Caco-2 (cell line): ENCODE data around the gene FBN3. TPM values are rescaled to one million over a fixed set of nuclear protein-coding genes. Genes with fewer than 3 reads are reported as not detected.

Experiments used
- BruUV-seq: library from RNA; stranded (reverse); fragments of 400-500 nt; replicated peaks from 2 replicates; lab custom pipeline; 2021; lab: Mats Ljungman, UMichigan
- CTCF ChIA-PET: fragments of 300-600 bp; sonication (Branson Sonifier 250); formaldehyde crosslinking; loops from one replicate; lab custom pipeline; 2022; ENCODE audit warnings: antibody characterized with exemption; lab: Charles Lee
- POLR2A ChIA-PET: fragments of 300-600 bp; sonication (Branson Sonifier 250); formaldehyde crosslinking; loops from one replicate; lab custom pipeline; 2022; ENCODE audit warnings: antibody characterized with exemption; lab: Charles Lee
- DNase-seq, 2 experiments: peaks; one replicate each; pipeline versions ENCODE4 v3.0.0 to v3.0.0-alpha.2; 2020 to 2022
- H3K27me3 ChIP-seq: replicated peaks from 2 replicates; pipeline ENCODE4 v1.6.0; 2011; ENCODE audit warnings: low read length; ENCODE audit not compliant: control insufficient read depth, insufficient read depth
- H3K36me3 ChIP-seq: 2 replicates; pipeline ENCODE4 v1.5.1; 2011; ENCODE audit warnings: low read length; ENCODE audit not compliant: control insufficient read depth, insufficient read depth
- H3K4me1 ChIP-seq: fragments of 250-450 bp; sonication (Bioruptor Pico); 2 replicates; pipeline ENCODE4 v1.5.1; 2020; ENCODE audit warnings: mild to moderate bottlenecking
- H3K4me3 ChIP-seq: 2 replicates; pipeline ENCODE4 v1.5.1; 2011; ENCODE audit warnings: low read depth, mild to moderate bottlenecking, control low read depth, low read length
- H3K9me3 ChIP-seq: fragments of 250-450 bp; sonication (Bioruptor Pico); 2 replicates; pipeline ENCODE4 v1.5.1; 2020; ENCODE audit warnings: mild to moderate bottlenecking, moderate library complexity
- H3K27ac Mint-ChIP-seq: one replicate; pipeline ENCODE4 v1.8.0; 2022; ENCODE audit warnings: mixed read lengths; ENCODE audit not compliant: unreplicated experiment
- H3K27me3 Mint-ChIP-seq: one replicate; pipeline ENCODE4 v1.8.0; 2022; ENCODE audit warnings: mixed read lengths; ENCODE audit not compliant: insufficient read depth, unreplicated experiment
- H3K36me3 Mint-ChIP-seq: one replicate; pipeline ENCODE4 v1.8.0; 2022; ENCODE audit warnings: mild to moderate bottlenecking, mixed read lengths; ENCODE audit not compliant: insufficient read depth, unreplicated experiment
- H3K4me1 Mint-ChIP-seq: one replicate; pipeline ENCODE4 v1.8.0; 2022; ENCODE audit warnings: low read depth, mixed read lengths; ENCODE audit not compliant: unreplicated experiment
- H3K4me3 Mint-ChIP-seq: one replicate; pipeline ENCODE4 v1.8.0; 2022; ENCODE audit warnings: mild to moderate bottlenecking, moderate library complexity, mixed read lengths; ENCODE audit not compliant: unreplicated experiment
- H3K9me3 Mint-ChIP-seq: one replicate; pipeline ENCODE4 v1.8.0; 2022; ENCODE audit warnings: mixed read lengths; ENCODE audit not compliant: unreplicated experiment
- intact Hi-C: fragments of 100-400 bp; cut with micrococcal nuclease; formaldehyde crosslinking; loops from one replicate; pipeline ENCODE4 v1.10.0; 2022; ENCODE audit not compliant: unreplicated experiment
- total RNA-seq: library from RNA; stranded (reverse); gene quantifications from 2 replicates; pipeline ENCODE4 v1.2.3, GENCODE V29; 2022
- TF ChIP-seq, protein P1 (sequence below), 2 experiments: fragments of 200-600 bp in 1 of 2; IDR thresholded peaks; 1 replicate in 1 of 2; 2 replicates in 1 of 2; pipeline versions ENCODE4 v1.5.1 to v1.8.0; 2011 to 2022; ENCODE audit warnings: antibody characterized with exemption in 1 of 2, control low read depth in 1 of 2, inconsistent platforms in 1 of 2, low read depth in 1 of 2, low read length in 1 of 2, mild to moderate bottlenecking in 1 of 2, moderate library complexity in 1 of 2; ENCODE audit not compliant: insufficient read depth in 1 of 2, severe bottlenecking in 1 of 2, unreplicated experiment in 1 of 2

The FBN3 gene
- total RNA-seq, 1 experiment from 2014 or later = 16.4 TPM

DNA sequence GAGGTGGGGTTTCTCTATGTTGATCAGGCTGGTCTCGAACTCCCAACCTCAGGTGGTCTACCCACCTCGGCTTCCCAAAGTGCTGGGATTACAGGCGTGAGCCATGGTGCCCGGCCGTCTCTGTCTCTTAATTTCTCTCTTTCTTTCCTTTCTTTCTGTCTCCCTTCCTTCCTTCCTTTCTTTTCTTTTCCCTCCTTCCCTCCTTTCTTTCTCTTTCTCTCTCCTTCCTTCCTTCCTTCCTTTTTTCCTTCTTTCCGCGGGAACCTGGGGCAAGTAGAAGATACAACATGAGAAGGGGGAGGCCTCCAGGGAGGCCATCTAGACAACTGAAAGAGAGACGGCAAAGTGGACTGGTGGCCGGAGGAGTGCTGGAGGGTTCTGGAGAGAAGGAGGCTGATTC is 128.7 kb downstream of the FBN3 start:
- H3K4me3 ChIP-seq = no peak overlapping the region
- H3K36me3 ChIP-seq = no peaks in the 10 kb centered on the region
- DNase-seq = no peak
- no peak overlapping the region for H3K4me3 Mint-ChIP-seq
- no peaks in the 10 kb centered on the region for H3K9me3 Mint-ChIP-seq
- peaks cover 14% of the 10 kb centered on the region for H3K36me3 Mint-ChIP-seq
- peaks cover 13% of the 10 kb centered on the region for H3K4me1 ChIP-seq
- H3K27me3 Mint-ChIP-seq = no peaks in the 10 kb centered on the region
- H3K27me3 ChIP-seq = no peaks in the 10 kb centered on the region
- peaks cover 12% of the 10 kb centered on the region for H3K4me1 Mint-ChIP-seq
- TF ChIP-seq, protein P1, sequence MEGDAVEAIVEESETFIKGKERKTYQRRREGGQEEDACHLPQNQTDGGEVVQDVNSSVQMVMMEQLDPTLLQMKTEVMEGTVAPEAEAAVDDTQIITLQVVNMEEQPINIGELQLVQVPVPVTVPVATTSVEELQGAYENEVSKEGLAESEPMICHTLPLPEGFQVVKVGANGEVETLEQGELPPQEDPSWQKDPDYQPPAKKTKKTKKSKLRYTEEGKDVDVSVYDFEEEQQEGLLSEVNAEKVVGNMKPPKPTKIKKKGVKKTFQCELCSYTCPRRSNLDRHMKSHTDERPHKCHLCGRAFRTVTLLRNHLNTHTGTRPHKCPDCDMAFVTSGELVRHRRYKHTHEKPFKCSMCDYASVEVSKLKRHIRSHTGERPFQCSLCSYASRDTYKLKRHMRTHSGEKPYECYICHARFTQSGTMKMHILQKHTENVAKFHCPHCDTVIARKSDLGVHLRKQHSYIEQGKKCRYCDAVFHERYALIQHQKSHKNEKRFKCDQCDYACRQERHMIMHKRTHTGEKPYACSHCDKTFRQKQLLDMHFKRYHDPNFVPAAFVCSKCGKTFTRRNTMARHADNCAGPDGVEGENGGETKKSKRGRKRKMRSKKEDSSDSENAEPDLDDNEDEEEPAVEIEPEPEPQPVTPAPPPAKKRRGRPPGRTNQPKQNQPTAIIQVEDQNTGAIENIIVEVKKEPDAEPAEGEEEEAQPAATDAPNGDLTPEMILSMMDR (IDR thresholded peaks at IDR 0.05; ENCODE audit: insufficient read depth in 1 of 2, low read depth in 1 of 2, low read length in 1 of 2, severe bottlenecking in 1 of 2, unreplicated experiment in 1 of 2) = no peak
- POLR2A ChIA-PET = no interaction called here
- no TSS peak for BruUV-seq
- CTCF ChIA-PET = no interaction called here
- H3K9me3 ChIP-seq = no peaks in the 10 kb centered on the region
- H3K27ac Mint-ChIP-seq = no peak overlapping the region
- intact Hi-C loops = no loop called here

GRCh38 chr19:8017808-8018207 is 131.6 kb downstream of the FBN3 start:
- BruUV-seq = no TSS peak
- no peaks in the 10 kb centered on the region for H3K27me3 ChIP-seq
- Mint-ChIP-seq H3K27me3 (no peaks in the 10 kb centered on the region), H3K9me3 (no peaks in the 10 kb centered on the region), H3K4me3 (no peak overlapping the region), H3K4me1 (peaks cover 8% of the 10 kb centered on the region), H3K27ac (peak overlapping the region; percentile 28), H3K36me3 (peaks cover 14% of the 10 kb centered on the region)
- ChIA-PET POLR2A (no interaction called here), CTCF (no interaction called here)
- H3K36me3 ChIP-seq = no peaks in the 10 kb centered on the region
- no peak for DNase-seq
- no peak overlapping the region for H3K4me3 ChIP-seq
- intact Hi-C loops = no loop called here
- TF ChIP-seq, protein P1 (IDR thresholded peaks at IDR 0.05; ENCODE audit: insufficient read depth in 1 of 2, low read depth in 1 of 2, low read length in 1 of 2, severe bottlenecking in 1 of 2, unreplicated experiment in 1 of 2) = peak; percentile 31 to 50
- 0 out of 2 replicates have a peak, but pooled peaks cover 6% of the 10 kb centered on the region for H3K4me1 ChIP-seq
- no peaks in the 10 kb centered on the region for H3K9me3 ChIP-seq

Other genes with a start within 250 kb of the FBN3 start
- gene MAP2K7, start 245.7 kb downstream of the FBN3 start, total RNA-seq = 37.4 and 42.6 TPM in 2 replicates
- gene TGFBR3L, start 234.8 kb downstream of the FBN3 start, total RNA-seq = 9.8 and 10.8 TPM in 2 replicates
- 8.8 and 10.4 TPM in 2 replicates for gene SNAPC2, start 229.3 kb downstream of the FBN3 start, total RNA-seq
- gene CTXN1, start 223.5 kb downstream of the FBN3 start, total RNA-seq = 7.4 and 9.1 TPM in 2 replicates
- 129 and 146 TPM in 2 replicates for gene TIMM44, start 205.9 kb downstream of the FBN3 start, total RNA-seq
- 117 and 118 TPM in 2 replicates for gene ELAVL1, start 144.0 kb downstream of the FBN3 start, total RNA-seq
- not detected in 2 replicates for gene CCL25, start 96.8 kb downstream of the FBN3 start, total RNA-seq
- 56.8 and 66.9 TPM in 2 replicates for gene CERS4, start 59.8 kb upstream of the FBN3 start, total RNA-seq
- gene CD320, start 158.8 kb upstream of the FBN3 start, total RNA-seq = 81.0 and 87.7 TPM in 2 replicates
- 43.7 and 50.2 TPM in 2 replicates for gene NDUFA7, start 171.8 kb upstream of the FBN3 start, total RNA-seq
- 1,515 and 1,601 TPM in 2 replicates for gene RPS28, start 171.9 kb upstream of the FBN3 start, total RNA-seq
- gene KANK3, start 193.7 kb upstream of the FBN3 start, total RNA-seq = 1.1 TPM in 2 replicates
- 0.63 and 1.2 TPM in 2 replicates for gene ANGPTL4, start 214.6 kb upstream of the FBN3 start, total RNA-seq
- gene RAB11B, start 240.8 kb upstream of the FBN3 start, total RNA-seq = 86.3 and 91.3 TPM in 2 replicates